ENCODE measurements around the gene PDE4D. TPM values are rescaled to one million over a fixed set of nuclear protein-coding genes. Genes with fewer than 3 reads are reported as not detected.

Gene PDE4D
- total RNA-seq, 1 experiment from 2014 or later, result 3.3 TPM

GRCh38 chr5:59021837-59022514, 871.5 kb downstream of the PDE4D start:
- no peak overlapping the region for H3K27ac Mint-ChIP-seq
- POLR2A ChIA-PET, result no interaction called here
- ATAC-seq (no peak), DNase-seq (ENCODE audit: low spot score) (no peak)
- no peaks in the 10 kb centered on the region for H3K36me3 Mint-ChIP-seq
- H3K27me3 Mint-ChIP-seq (ENCODE audit: low read depth), result no peaks in the 10 kb centered on the region
- TF ChIP-seq CREB1 (CRISPR knock-in tag; IDR thresholded peaks at IDR 0.05) (no peak), ZNF425 (CRISPR knock-in tag; conservative IDR thresholded peaks at IDR 0.05) (no peak), ZNF416 (CRISPR knock-in tag; IDR thresholded peaks at IDR 0.05) (no peak), ZNF219 (CRISPR knock-in tag; IDR thresholded peaks at IDR 0.05; ENCODE audit: borderline replicate concordance) (no peak), RELA (CRISPR knock-in tag; IDR thresholded peaks at IDR 0.05; ENCODE audit: borderline replicate concordance) (no peak), GTF2I (CRISPR knock-in tag; conservative IDR thresholded peaks at IDR 0.05) (no peak), ZNF121 (CRISPR knock-in tag; IDR thresholded peaks at IDR 0.05) (no peak), E2F5 (CRISPR knock-in tag; IDR thresholded peaks at IDR 0.05) (no peak)
- H3K9me3 Mint-ChIP-seq, result no peaks in the 10 kb centered on the region
- CTCF ChIA-PET, result interaction anchor here (1.1 to 1.4 kb wide), 2 partner anchors 13 to 131 kb away, joined by 3 to 4 read pairs; no protein-coding TSS in a partner anchor
- no peak overlapping the region for H3K4me3 Mint-ChIP-seq
- peaks cover 10% of the 10 kb centered on the region for H3K4me1 Mint-ChIP-seq

GRCh38 chr5:59021286-59021673, 872.2 kb downstream of the PDE4D start:
- Mint-ChIP-seq H3K4me3 (no peak overlapping the region), H3K27me3 (ENCODE audit: low read depth) (no peaks in the 10 kb centered on the region), H3K9me3 (no peaks in the 10 kb centered on the region), H3K27ac (no peak overlapping the region), H3K4me1 (peaks cover 10% of the 10 kb centered on the region), H3K36me3 (no peaks in the 10 kb centered on the region)
- ATAC-seq (no peak; the same call in 1 of the 2 replicates), DNase-seq (ENCODE audit: low spot score) (no peak)
- ChIA-PET CTCF (interaction anchor here (0.8 to 1.4 kb wide), 3 partner anchors 14 to 130 kb away, joined by 3 to 4 read pairs (median 3); no protein-coding TSS in a partner anchor), POLR2A (interaction anchor here (0.5 kb wide), 1 partner anchor 10 kb away, joined by 8 read pairs; no protein-coding TSS in a partner anchor)
- TF ChIP-seq CREB1 (CRISPR knock-in tag; IDR thresholded peaks at IDR 0.05), result no peak
- TF ChIP-seq EMX1 (CRISPR knock-in tag; IDR thresholded peaks at IDR 0.05), result no peak
- TF ChIP-seq NFYB (CRISPR knock-in tag; conservative IDR thresholded peaks at IDR 0.05; ENCODE audit: low read depth), result no peak
- no peak for TF ChIP-seq SMAD3 (CRISPR knock-in tag; IDR thresholded peaks at IDR 0.05; ENCODE audit: borderline replicate concordance)
- TF ChIP-seq HMGXB4 (CRISPR knock-in tag; IDR thresholded peaks at IDR 0.05), result no peak
- no peak for TF ChIP-seq E2F1 (CRISPR knock-in tag; IDR thresholded peaks at IDR 0.05)
- no peak for TF ChIP-seq ZNF263 (CRISPR knock-in tag; IDR thresholded peaks at IDR 0.05; ENCODE audit: low read depth)
- no peak for TF ChIP-seq TEAD4 (CRISPR knock-in tag; IDR thresholded peaks at IDR 0.05)
- TF ChIP-seq ZNF281 (CRISPR knock-in tag; IDR thresholded peaks at IDR 0.05), result no peak
- TF ChIP-seq ARID4B (CRISPR knock-in tag; IDR thresholded peaks at IDR 0.05; ENCODE audit: borderline replicate concordance), result no peak
- TF ChIP-seq FOXK1 (CRISPR knock-in tag; IDR thresholded peaks at IDR 0.05), result no peak
